OCI-M2 (cell line): ENCODE data around the gene DUSP22.
"Not testable (repeated sequence)": the region's sequence is repeated elsewhere in the genome, so short reads cannot be mapped to it uniquely, and the experiment has no call there.

ENCODE experiments used
- DNase-seq: peaks from one replicate; lab custom pipeline; 2025; ENCODE audit not compliant: unreplicated experiment; lab: John Stamatoyannopoulos, UW

DUSP22 gene

DNA sequence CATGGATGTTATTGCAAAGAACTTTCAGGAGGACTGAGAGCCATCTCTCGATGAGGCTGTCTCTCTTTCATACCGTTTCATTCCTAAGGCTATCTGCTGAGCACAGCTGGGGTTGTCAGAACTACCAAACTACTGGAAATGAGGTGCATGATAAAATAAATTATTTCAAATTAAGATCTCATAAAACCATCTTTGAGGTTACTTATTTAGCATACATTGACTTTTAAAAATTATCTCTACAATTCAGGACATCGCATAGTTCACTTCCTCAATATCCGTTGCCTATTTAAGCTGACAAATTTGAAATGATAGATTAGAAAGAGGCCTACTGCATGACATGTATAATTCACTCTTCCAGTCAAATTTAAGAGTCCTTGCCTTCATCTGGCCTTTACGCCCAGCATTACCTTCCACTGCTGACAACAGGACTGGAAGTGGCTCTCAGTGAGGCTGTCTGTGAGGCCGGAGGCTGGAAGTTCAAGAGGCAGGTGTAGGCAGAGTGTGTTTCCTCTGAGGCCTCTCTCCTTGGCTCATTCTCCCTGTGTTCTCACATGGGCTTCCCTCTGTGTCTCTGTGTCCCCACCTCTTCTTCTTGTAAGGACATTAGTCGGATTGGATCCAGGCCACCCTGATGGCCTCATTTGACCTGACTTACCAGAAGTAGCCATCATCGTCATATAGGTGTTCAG is 12.8 kb upstream of the DUSP22 start:
- DNase-seq: no peak

DNA sequence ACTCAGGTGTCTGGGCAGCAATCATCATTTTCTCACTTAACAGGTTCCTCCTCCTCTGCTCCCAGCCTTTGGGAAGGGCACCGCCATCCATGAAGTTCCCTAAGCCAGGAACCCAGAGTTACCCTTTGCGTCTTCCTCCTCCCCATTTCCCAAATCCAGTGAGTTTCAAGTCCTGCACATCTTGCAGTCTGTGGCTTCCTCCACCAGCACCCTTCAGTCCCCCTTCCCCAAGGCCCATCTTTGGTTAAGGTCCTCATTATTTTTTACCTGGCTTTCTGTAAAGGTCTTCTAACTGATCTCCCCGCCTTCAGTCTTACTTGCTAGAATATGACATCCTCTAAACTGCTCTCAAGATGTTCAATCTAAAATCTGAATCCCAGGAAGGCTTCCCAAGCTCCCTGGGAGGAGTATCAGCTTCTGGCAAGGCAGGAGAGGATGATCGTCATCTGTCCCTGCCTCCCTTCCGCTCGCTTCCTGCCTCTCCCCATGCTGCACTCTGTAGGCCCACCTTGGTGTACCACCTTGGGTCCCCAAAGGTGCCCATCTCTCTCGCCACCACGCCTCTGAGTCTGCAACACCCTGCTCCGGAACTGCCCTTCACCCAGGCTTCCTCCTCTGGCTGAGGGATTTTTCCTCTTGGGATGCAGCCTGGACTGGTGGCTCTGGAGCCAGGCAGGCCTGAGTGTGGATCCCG is 11.4 kb upstream of the DUSP22 start:
- no peak for DNase-seq

DNA sequence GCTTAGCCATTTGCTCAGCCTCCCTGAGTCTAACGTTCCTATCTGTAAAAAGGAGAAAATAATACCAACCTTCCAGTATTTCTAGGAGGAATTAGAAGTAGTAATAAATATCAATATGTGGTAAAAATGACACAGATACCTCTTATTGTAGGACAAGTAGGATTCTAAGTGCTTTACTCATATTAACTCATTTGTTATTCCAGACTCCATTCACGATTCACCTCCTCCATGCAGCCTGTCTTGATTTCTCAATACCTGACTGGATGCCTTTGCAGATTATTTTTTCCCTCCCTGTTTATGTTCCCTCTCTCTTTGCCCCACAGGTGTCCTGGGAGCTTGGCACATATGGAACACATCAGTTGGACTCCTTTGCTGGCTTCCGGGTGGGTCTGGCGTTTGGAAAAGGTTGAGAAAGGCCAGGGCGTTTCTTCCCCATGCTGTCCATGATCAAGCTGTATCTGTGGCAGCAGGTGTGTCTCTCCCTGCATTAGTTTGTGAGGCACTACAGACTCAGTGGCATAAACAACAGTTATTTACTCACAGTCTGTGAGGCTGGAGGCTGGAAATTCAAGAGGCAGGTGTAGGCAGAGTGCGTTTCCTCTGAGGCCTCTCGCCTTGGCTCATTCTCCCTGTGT is 10.7 kb upstream of the DUSP22 start:
- no peak for DNase-seq

GRCh38 chr6:282177-282866 is 10.0 kb upstream of the DUSP22 start:
- DNase-seq: no peak

DNA sequence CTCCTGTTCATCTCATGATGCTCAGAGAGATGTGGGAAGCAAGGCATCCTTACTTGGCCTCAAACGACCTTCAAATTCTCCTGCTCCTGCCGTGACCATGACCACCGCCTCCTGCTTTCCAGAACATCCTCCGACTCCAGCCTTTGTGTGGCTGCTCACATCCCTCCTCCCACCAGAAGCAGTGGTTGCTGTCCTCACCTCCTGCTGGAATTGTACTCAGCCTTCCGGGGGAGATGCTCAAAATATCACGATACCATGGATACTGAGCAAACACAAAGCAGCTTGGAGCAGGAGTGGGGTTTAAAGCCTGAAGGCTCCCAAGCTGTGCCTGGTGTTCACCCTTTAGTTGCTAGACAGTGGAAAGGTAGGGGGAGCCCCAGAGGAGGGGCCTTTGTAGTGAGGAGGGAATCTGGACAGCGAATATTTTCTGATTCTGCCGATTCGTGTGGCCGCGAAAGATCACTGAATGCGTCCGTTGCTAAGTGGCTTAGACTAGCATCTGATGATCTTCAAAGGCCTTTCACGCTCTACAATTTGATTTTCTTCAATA is 9.3 kb upstream of the DUSP22 start:
- DNase-seq: no peak

- no peak for DNase-seq
Measured at GRCh38 chr6:284486-284885, 7.8 kb upstream of the DUSP22 start.

GRCh38 chr6:285030-285771 is 7.1 kb upstream of the DUSP22 start:
- no peak for DNase-seq

DNA sequence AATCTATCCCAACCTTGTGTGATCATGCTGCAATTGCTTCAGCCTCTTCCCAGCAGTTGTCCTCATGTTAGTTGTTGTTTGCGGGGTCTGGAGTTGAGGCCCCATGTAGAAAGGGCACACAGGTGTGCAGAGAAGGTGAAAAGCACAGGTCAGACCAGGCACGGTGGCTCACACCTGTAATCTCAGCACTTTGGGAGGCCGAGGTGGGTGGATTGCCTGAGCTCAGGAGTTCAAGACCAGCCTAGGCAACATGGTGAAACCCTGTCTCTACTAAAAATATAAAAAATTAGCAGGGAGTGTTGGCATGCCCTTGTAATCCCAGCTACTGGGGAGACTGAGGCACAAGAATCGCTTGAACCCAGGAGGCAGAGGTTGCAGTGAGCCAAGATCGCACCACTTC is 6.4 kb upstream of the DUSP22 start:
- DNase-seq: not testable (repeated sequence)

DNA sequence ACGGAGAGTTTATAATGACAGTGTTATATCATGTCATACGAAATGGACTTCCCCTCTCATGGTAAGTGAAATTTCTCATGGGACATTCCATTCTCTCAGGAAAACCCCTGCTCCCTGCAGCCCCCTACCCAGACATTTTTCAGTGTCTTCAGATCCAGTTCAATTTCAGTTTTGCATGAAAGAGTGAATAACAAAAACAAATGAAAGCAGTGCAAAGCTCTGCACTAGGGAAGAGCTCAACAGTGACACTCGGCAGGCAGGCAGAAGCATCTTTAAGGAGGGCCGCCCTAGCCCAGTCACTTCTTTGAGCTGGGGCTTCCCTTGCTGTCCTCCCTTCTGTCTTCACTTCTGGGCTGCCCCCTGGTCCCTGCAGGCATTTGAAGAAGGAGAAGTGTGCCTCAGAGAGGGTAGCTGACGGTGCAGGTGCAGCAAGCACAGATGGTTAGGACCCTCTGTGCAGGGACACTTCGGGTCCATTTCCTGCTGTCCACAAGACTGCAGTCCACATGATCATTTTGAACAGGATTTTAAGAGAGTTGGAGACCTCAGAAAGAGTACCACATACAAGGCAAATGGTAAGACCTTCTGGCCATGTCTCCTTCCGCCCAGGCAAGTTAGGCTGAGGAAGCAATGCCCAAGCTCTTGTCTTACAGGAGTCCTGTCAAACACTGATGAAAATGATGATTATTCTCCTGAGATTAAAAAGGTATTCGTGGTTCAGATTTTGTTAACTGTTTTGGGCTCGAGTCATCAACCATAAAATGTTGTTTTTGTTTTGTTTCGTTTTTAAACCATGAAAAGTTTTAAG is 5.4 kb upstream of the DUSP22 start:
- DNase-seq: no peak

GRCh38 chr6:287489-287860 is 4.8 kb upstream of the DUSP22 start:
- DNase-seq: no peak

DNA sequence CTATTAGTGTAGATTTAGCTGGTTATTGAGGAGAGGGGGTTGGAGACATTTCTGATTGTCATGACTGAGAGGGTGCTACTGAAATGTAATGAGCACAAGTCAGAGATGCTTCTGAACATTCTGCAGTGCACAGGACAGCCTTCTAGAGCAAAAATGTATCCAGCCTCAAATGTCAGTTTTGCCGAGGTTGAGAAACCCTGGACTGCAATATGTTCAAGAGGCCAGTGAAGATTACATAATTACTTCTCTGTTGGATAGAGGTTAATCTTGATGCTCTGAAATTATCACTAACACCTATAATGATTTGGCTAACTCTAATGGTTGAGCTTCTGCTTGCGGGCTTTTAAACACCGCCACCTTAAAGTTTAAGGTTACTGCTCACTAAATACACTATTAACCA is 3.4 kb upstream of the DUSP22 start:
- DNase-seq: no peak

GRCh38 chr6:290111-290922 is 2.0 kb upstream of the DUSP22 start:
- DNase-seq: no peak

GRCh38 chr6:291204-291696 is 1.0 kb upstream of the DUSP22 start:
- DNase-seq: no peak

GRCh38 chr6:292506-293192 is 362 bp downstream of the DUSP22 start:
- DNase-seq: no peak

DNA sequence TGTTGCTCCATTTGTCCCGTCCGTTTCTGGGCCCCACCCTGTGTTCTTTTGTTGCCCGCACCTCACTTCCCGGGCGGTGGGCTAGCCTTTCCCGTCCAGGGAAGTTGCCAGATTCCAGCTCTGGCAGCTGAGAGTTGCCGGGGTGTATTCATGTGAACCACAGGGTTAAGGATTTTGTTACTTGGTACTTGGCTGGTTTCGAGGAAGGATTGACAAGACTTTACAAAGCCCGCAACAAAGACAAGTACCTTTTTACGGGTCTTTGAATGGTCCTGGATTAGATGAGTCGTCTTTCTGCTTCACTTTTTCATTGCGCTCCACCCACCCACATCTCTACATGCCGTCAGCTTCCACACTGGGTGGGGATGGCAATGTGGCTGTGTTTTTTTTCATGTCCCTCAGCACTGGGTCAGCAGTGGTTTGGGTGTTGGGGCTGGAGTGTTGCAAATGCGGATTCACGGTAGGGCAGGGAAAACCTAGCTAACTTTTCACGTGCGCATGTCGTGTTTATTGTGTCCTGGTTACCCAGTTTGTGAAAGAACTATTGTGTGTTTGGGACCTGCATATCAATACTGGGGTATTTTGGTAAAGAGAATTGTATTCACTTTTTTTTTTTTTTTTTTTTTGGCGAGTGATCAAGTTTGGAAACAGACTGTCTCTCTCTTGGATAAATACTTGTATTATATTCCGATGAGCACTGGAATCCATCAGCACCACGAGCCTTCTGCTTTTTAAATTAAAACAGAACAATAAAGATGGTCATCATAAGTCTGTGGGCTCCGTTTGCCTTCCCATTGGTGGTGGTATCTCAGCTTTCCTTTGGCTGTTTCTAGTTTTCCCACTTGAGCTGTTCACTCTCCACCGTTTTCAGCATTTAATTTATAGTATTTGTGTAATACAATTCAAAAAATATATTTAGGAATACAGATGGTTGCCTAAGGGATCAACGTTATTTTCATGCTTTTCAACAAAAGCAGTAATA is 1.2 kb downstream of the DUSP22 start:
- no peak for DNase-seq

DNA sequence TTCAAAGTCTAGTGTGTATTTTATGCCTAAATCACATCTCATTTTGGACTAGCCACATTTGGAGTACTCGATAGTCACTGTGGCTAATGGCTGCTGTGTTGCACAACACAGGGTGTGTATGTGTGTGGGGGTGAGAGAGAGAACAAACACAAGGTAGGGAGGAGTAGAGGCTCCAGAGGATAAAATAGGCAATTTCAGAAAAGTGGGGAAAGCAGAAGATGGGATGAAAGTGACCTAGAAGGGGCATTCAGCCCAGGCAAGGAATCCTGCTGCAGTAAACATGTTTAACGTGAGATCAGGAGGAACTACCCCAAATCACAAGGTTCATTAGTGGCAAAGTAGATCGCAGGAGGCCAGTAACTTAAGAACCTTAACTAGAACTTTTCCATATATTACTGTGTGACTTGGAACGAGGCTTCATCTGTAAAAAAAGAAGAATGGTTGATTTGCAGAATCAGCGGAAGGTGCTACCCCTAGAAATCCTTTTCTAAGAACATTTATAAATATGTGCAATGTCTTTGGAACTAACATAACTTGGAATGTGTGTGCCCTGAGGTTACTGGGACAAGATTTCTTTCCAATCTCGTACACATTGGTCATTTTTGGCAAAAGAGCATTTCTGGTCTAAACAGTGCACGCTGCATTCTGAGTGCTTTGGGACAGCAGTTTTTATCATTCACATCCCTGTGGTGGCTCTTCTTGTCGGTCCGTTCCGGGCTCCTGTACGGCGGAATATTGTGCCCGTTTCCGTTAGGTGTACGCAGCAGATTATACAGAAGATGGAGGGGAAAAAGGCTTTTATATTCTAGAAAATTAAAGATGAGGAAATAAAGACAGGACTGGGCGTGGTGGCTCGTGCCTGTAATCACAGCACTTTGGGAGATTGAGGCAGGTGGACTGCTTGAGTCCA is 2.6 kb downstream of the DUSP22 start:
- DNase-seq: no peak
